Measurements from ENCODE around the gene AMFR. TPM values are rescaled to one million over a fixed set of nuclear protein-coding genes. Genes with fewer than 3 reads are reported as not detected.

The AMFR gene
- total RNA-seq, 1 donor from 2014 or later: 233 TPM

DNA sequence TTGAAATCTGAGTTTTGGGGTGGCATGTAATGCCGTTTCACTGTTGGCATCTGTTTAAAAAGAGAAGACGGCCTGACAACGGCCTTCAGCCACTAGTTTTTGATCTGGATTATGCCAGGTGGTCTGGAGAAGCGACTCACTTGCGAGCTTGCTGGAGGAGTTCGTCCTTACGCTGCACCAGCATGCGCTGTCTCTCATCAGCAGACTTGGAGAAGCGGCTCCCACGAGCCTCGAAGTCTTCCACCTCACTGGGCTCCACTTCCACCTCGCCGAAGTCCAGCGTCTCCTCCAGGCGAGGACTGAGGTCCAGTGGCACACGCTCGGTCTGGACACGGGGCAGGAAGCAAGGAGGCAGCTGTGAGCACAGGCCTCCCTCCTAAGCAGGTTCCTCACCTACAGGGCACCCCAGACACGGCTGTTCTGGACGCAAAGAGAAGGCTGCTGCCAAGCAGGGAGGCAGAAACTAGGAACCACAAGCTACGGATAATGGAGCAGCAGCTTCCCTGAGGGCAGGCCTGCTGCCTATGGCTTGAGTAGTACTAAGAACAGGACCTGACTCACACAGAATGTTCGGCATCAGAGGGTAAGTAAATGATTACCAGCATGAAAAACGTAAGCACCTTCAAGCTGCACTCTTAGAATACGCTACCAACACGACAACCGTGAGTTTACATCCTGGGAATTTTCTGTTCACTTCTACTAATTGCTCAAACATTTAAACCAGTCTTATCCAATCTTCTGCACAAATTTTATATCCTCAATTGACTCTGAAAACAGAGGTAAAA is 61.4 kb downstream of the AMFR start:
- no peak for DNase-seq (ENCODE audit: low read depth)

DNA sequence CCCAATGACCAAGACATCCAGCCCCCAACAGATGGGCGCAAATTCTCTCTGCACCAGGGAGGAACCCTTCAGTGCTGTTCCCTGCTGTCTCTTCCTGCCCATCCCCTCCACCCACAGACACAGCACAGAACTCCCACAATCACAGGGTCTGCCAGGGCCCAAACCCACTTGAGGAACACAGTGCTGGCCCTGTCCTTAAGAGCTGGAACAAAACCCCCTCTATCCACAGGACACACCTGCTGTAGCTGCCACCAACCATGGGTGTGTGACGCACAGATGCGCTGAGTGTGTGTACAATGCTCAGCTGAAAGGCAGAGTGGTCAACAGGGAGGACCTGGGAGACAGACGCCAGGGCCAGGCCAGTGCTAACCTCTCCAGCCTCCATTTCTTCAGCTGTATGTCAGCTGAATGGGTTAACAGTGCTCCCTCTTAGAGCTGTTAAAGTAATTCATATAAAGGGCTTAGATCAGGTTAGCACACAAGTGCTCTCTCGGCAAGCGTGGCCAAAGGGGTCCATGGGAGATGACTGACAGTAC is 62.1 kb downstream of the AMFR start:
- no peak for DNase-seq (ENCODE audit: low read depth)

- DNase-seq (ENCODE audit: low read depth): no peak
Measured at GRCh38 chr16:56362706-56363105, 62.6 kb downstream of the AMFR start.

- no peak for DNase-seq (ENCODE audit: low read depth)
Measured at GRCh38 chr16:56362057-56362655, 63.2 kb downstream of the AMFR start.

- no peak for DNase-seq (ENCODE audit: low read depth)
Measured at GRCh38 chr16:56360117-56361008, 65.0 kb downstream of the AMFR start.

DNA sequence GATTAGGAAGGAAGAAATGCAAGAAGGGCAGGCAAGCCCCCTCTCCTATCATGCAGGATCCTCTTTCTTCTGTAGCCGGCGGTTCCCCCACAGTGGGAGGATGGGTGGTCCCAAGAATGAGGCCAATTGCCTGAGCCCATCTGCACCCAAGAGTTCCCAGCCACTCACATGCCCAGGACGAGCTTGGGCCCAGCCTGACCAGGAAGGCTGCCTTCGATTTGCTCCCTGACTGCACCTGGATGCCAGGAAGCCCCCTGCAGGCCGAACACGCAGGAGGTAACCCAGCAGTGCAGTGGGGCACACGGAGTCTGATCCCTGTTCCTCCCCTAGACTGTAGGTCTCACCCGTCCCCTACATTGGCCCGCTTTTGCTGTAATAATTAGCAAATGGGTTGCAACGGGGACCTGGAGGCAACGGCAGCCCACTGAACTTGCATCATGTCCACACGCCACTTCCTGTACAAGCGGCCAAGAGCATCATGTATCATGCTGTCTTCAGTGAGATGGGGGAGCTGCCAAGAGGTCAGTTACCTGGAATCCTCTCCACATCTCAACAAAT is 67.5 kb downstream of the AMFR start:
- DNase-seq (ENCODE audit: low read depth): no peak

DNA sequence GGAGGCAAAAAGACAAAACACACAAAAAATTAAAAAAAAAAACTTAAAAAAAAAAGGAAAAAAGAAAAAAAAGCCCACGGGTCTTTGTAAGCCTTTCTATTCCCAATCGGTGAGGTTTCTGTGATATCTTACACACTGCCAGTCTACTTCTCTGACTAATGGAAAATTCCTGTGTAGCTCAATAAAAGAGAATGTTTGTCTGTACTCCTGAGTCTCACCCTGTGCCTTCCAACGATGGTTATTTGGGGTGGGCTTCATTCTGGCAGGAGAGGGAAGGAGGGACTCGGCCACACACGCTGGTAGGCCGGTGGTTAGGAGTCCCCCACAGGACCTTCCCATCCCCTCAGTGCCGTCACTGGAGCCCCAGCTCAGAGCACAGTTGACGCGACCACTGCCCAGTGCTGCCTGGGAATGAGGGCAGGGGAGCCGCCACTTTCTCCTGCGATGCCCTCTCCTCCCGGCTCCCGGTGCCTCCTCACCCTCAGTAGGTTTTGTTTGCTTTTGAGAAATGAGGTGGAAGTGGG is 68.0 kb downstream of the AMFR start:
- DNase-seq (ENCODE audit: low read depth): peak; percentile 22

- peak; percentile 85 for DNase-seq (ENCODE audit: low read depth)
Measured at GRCh38 chr16:56356276-56357240, 68.8 kb downstream of the AMFR start.

GRCh38 chr16:56355786-56356275 is 69.5 kb downstream of the AMFR start:
- no peak for DNase-seq (ENCODE audit: low read depth)

GRCh38 chr16:56355221-56355620 is 70.1 kb downstream of the AMFR start:
- no peak for DNase-seq (ENCODE audit: low read depth)

- DNase-seq (ENCODE audit: low read depth): no peak
Measured at GRCh38 chr16:56354746-56355145, 70.6 kb downstream of the AMFR start.

- no peak for DNase-seq (ENCODE audit: low read depth)
Measured at GRCh38 chr16:56354016-56354415, 71.3 kb downstream of the AMFR start.

DNA sequence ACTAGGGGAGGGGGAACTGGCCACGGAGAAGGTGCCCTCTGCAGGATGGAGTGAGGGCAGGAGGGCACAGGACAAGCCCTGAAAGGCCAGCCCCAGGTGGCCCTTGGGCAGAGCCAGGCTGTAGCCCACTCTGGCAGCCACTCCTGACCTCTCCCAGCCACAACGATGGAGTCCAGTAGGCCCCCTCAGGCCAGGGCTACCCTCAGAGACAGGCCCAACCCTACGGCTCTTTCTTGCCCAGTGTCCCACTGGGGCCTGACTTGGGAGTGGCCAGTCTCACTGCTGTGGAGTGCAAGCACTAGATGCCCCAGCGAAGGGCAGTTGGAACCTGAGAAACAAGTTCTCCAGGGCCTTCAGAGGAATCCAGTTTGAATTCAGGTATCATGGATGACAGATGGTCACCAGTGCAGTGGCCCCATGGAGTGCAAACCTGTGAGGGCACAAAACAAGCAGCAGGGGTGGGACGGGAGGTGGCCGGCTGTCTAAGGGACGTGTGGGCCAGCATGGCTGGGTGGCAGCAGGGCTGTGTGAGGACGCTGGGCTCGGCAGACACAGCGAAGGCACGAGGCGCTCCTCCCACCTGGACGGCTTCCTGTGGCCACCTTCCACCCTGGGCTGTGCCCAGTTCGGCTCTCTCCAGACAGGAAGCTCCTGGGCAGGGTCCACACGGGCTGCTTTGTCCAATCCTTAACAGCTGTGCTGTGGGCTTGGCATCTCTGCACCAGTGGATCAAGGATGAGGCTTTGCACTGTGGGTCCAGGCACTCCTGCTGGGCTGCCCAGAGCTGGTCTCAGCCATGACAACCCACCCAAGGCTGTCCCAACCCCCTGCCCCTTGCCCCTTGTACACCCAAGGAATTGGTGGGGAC is 72.1 kb downstream of the AMFR start:
- DNase-seq (ENCODE audit: low read depth): no peak

- no peak for DNase-seq (ENCODE audit: low read depth)
Measured at GRCh38 chr16:56352351-56353053, 72.8 kb downstream of the AMFR start.

- DNase-seq (ENCODE audit: low read depth): no peak
Measured at GRCh38 chr16:56351481-56351880, 73.9 kb downstream of the AMFR start.

- DNase-seq (ENCODE audit: low read depth): no peak
Measured at GRCh38 chr16:56350491-56351405, 74.6 kb downstream of the AMFR start.

DNA sequence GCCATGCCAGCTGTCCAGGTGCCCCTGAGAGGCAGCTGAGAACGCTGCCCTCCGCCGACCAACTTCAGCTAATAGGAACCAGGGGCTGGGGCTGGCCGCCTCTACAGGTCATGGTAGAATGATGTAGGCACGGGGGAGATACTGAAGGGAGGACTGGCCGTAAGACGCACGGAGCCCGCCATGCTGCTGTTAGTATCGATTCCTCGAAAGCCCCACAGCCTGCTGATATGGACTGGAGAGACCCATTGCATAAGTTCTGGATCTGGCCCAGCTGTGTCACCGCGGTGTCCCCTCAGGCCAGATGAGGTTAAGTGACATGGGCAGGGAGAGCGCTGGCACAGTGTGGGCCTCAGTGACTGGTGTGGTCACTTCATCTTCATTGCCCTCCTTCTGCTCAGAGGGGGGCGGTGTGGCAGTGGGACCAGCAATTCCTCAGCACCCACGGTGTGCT is 75.6 kb downstream of the AMFR start:
- no peak for DNase-seq (ENCODE audit: low read depth)

Data from myocyte (in vitro differentiated cells).